Tongue (tissue), 2 donors: ENCODE results near the gene CSTF1. TPM values are rescaled to one million over a fixed set of nuclear protein-coding genes. Genes with fewer than 3 reads are reported as not detected.
A peak's percentile ranks its signal among the peaks of the same experiment; 100 is the strongest.
"Not testable (repeated sequence)": the region's sequence is repeated elsewhere in the genome, so short reads cannot be mapped to it uniquely, and the experiment has no call there.

ENCODE experiments used
- DNase-seq: peaks from one replicate; pipeline ENCODE4 v3.0.0-alpha.2; 2015
- total RNA-seq: library from RNA; depleted of rRNA; stranded (reverse); fragments of >200 nt; gene quantifications from one replicate; pipeline ENCODE4 v1.2.3, GENCODE V29; 2014

CSTF1 gene
- total RNA-seq, 1 donor from 2014 or later: 46.3 TPM

DNA sequence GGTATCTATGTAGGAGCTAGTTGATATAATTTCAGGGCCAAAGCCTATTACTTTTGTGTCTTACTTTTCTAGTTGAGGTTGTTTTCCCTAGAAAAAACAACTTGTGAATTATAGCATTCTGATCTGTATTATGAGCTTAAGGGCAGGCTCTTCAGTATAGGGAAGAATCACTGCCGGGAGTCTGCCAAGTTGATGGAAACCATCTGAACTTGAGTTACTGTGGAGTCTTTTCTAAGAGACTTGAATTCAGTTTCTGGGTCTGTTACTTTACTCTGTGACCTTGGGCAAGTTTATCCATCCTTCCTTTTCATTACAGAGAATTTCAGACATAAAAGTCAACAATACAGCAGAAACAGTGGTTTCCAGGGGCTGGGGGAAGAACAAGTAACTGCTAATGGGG is 17.5 kb downstream of the CSTF1 start:
- no peak for DNase-seq

DNA sequence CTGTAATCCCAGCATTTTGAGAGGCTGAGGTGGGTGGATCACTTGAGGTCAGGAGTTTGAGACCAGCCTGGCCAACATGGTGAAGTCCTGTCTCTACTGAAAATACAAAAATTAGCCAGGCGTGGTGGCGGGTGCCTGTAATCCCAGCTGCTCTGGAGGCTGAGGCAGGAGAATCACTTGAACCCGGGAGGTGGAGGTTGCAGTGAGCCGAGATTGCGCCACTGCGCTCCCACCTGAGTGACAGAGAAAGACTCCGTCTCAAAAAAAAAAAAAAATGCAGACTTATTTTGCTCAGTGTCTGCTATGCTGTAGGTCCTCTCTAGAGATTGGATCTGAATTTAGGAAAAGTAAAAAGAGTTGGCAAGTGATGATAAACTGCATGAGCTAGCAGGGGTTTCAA is 18.8 kb downstream of the CSTF1 start:
- DNase-seq: not testable (repeated sequence)

DNA sequence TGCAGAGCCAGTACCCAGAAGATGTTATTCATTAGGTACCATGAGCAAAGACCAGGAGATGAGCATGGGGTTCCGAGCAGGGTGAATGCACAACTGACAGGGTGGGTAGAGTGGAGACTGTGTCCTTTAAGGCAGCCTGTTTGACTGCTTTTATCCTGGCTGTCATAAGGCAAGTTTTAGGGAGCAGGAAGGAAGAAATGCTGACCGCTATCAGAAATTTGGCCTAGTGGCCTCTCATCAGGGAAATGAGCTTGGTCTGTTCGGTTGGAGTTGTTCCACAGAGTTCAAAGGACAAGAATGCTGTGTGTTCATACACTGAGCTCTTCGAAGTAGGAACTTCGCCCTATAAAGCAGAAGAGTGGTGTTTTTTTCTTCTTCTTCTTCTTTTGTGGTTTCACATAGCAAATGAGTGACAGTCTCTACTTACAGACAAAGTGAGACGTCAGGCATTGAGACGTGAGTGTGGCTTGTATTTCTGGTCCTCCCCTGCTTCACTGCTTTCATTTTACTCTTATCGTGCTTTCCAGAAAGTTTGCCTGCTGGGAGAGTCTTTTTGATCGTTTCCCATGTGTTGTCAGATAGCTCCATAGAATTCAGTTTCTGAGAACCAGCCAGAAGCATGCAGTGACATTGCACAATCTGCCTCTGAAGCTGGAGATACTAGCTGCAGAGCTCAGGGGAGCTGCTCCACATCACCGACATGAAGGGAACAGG is 19.5 kb downstream of the CSTF1 start, which contains the start of gene CASS4:
TSS of gene CASS4 (plus strand) at position 502 of the 714 bp plus-strand sequence. CDS start at position 701, 199 bp downstream.
- DNase-seq: no peak

DNA sequence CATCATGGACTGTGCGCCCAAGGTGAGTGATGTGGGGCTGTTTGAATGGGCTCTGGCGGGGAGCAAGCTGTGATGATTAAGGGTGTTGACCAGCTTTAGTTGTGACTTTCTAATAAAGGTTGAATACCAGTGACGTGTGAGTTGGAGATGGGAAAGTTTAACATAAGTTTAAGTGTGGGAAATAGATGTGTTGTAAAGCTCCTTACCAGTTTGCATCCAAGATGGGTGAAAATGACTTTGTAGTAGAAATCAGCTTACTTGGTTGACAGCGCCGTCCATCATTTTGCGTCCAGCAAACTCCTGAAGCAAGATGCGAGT is 20.0 kb downstream of the CSTF1 start:
- DNase-seq: no peak

DNA sequence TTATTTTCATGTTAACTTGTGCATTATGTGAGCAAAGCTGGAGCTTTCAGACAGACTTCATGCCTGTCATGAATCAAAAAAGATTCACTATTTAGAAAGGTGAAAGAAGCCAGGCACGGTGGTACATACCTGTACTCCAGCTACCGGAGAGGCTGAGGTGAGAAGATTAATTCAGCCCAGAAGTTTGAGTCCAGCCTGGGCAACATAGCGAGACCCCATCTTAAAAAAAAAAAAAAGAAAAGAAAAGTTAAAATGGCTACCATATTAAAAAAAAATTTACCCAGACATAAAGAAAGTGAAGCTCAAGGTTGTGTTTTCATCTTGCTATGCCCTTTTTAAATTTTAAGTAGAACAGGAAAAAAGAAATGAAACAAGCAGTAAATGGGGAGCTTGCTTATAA is 20.5 kb downstream of the CSTF1 start:
- no peak for DNase-seq

DNA sequence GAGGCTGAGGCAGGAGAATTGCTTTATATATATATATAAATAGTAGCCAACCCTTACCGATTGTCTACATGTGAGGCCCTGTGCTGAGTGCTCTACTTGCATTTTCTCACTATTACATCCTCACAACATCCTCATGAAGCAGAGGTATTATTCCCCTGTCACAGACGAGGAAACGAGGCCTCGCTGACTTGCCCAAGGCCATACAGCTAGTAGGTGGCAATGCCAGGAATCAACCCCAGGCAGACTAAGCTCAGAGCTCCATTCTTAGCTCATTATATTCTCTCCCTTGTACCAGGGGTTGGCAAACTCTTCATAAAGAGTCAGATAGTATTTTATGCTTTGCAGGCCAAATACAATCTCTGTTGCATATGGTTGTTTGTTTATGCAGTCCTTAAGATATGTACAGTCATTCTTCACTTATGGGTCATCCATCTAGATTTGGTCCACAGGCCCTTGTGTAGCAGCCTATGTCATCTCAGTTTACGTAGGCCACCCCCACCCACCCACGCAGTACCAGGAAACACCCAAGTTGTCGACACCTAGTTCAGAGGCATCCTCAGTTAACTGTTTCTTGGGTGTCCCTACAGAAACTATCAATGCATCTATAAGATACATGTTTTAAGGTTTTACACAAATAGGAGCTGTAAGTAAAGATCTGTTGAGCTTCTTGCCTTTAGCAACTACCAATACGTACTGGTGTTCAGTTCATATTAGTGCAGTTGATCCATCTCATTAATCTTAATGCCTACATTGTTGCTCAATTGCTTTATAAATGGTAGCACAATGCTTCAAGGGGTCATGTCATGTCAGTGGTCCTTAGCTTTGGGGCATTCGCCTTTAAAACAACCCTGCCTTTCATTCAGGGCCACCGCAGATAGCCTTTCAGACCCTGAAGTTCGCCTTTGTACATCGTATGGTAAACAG is 22.7 kb downstream of the CSTF1 start:
- no peak for DNase-seq

DNA sequence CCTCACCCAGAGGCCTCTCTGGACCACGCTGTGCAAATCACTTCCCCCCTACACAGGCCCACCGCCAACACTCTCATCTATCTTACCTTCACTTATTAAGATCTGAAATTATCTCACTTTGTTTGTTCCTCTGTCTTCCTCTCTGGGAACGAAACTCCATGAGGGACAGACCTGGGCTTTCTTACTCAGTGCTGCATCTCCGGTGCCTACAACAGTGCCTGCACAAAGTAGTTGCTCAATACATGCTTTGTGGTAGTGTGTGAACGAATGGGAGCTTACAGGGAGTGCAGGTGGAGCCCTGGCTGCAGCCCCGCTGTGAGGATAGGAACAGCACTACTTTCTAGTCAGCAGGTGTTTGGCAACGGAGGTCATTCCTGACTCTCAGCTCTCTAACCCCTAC is 25.0 kb downstream of the CSTF1 start:
- DNase-seq: no peak

DNA sequence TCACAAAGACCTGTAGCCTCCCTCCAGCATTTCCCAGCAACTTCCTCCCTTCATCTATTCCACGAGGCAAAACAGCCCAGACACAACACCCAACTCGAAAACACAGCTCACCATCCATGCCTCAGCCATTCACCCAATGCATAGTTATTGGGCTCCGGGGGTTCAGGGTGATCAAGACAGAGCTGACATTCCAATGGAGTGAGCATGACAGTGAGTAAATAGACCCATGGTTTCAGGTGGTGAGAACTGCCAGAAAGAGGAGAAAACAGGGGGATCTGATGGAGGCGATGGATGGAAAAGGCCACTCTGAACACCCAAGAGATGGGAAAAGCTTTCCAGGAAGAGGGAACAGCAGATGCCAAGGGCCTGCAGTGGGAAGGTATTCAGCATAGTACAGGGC is 25.5 kb downstream of the CSTF1 start:
- no peak for DNase-seq

DNA sequence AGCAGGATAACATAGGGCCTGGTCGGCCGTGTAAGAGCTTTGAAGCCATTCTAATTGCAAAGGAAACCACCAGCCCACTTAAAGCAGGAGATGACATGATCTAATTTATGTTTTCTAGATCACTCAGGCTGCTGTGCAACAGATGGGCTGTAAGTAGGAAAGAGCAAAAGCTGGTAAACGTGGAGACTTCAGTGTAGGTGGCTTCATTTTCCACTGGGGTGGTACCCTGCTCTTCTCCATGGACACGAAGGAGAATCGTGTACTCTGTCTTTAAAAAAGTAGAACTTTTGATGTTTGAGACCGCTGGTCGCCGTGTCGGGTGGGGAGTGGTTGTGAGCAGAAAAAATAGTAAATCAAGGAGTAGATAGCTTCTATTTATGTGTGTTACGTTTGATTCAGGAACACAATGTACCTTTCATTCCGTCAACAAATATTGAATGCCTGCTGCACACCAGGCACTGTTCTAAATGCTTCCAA is 26.0 kb downstream of the CSTF1 start:
- DNase-seq: no peak

DNA sequence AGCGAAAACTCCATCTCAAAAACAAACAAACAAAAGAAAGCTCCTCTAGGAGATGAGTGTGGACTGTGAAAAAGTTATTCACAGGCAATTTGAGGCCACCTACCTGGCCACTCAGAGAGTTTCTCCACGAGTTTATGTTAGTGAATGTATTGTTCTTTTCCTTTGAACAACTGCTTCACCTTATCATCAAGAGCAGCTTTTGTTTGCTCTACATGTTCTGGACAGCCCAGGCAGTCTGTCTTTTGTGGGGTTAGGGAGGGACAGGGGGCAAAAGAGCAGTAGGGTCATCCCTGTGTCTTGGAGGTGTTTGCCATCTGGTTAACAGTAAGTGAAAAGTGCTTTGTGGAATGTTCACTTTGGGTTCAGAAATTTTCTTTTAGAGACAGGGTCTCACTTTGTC is 27.6 kb downstream of the CSTF1 start:
- DNase-seq: no peak

DNA sequence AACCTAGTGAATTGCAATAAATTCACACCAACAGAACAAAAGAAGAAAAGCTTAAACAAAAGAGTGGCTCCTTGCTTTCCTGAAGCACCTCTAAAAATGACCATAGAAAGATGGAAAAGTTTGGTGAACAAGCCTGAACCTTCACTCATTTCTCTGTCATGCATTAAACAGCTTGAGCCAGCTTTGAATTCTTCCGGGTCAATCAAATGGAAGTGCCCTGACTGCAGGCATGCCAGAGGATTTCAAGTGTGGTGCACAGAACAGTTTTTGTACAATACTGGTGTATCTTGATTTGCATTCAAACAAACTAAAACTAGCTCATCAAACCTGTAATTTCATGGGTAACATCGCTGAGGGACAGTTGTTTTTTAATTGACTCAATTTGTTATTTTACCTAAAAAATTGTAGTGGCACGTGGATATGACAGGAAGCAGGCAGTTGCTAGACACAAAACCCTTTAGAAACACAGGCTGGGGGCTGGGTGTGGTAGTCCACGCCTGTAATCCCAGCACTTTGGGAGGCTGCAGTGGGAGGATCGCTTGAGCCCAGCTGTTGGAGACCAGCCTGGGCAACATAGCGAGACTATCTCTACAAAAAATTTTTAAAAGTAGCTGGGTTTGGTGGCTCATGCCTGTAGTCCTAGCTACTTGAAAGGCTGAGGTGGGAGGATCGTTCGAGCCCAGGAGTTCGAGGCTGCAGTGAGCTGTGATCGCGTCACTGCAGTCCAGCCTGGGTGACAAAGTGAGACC is 28.7 kb downstream of the CSTF1 start:
- DNase-seq: no peak

DNA sequence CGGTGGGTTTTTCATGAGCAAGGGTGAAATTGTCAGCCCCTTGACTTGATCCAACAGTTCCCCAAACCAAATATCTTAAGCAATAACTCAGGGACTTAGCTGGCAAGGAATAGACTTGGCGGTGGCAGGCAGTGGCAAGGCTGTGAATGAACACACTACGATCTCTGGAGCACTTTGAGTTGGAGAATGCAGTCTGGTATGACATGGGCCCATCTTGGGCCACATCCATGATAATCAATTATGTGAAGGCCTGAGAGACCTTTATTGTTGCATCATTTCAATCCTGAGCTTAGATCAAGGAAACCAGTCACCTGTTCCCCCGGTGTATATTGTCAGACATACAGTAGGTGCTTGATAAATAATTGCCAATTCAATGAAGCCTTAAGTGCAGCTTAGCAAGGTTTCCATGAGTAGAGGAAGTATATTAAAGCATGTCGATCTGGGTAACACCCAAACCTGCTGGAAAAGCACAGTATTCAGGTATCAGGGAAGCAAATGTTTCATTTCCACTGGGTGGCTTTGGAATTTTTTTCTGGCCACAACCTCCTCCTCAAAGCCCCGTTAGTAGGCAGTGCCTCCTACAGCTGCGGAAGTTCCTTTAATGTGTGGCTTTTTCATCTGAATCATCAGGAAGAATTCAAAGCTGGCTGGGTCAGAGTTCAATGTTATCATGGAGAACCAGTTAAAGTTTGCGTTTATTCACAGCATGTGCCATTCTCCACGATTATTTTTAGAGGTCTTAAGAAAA is 29.8 kb downstream of the CSTF1 start:
- DNase-seq: no peak

DNA sequence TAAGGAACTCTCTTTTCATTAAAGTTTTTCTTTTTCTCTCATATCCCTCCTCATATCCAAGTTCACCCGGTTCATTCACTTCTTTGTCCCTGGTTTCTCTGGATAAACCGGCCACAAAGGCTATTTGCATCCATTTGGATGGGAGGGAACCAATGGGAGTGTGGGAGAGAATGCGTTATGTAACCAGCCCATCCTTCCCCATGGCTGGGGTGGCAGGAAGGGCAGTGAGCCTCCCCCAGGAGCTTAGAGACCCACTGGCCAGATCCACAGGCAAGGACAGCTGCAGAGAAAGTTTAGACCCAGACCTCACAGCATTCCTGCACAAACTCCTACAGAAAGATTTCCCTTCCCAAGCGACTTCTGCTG is 30.4 kb downstream of the CSTF1 start:
- peak; percentile 43 for DNase-seq

DNA sequence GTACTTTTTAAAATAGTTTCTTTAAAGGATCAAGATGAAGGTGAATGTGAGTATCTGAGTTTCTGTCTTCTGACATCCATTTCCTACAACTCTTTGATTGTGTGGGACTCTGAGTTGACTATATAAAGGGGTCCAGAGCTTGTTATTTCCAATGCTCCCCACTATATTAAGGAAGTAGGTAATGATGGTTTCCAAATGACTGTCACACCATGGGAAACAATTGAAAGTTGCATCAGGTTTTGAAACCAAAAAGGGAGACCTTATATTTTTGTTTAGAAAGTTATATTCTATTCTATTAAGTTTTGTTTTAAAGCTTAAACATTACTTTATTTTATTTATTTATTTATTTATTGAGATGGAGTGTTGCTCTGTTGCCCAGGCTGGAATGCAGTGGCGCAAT is 30.8 kb downstream of the CSTF1 start:
- DNase-seq: no peak

DNA sequence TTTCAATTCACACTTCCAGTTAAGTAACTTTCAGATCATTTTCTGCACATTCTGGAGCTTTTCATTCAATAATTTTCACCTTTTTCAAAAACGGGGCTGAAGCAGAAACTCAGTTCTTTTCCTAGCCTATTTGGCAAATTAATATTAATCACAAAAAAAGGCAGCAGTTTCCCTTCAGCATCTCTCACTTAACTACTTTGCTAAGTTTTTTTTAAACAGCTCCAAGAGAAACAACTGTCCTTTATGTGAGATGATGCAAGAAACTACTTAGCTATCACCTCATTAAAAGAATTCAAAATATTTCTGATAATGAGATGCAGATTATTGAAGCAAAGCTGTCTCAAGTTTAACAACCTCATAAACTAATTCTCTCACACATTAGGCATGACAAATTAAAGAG is 31.4 kb downstream of the CSTF1 start:
- DNase-seq: no peak

DNA sequence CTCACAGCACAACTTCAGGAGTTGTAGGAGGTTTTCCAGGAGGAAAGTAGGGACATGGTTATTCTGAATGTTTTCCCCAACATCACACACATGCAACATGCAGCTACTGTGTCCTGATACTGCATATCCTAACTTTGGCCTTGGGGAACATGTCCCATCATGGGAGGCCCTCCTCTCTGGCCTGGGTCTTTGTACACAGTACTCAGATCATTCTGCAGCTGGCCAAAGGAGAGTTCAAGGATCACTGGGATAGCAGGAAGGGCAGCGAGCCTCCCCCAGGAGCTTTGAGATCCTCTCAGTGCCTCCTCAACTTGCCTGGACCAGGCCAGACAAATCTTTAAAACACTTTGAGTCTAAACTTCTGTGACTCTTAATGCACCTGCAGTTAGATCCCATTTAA is 32.5 kb downstream of the CSTF1 start:
- no peak for DNase-seq

DNA sequence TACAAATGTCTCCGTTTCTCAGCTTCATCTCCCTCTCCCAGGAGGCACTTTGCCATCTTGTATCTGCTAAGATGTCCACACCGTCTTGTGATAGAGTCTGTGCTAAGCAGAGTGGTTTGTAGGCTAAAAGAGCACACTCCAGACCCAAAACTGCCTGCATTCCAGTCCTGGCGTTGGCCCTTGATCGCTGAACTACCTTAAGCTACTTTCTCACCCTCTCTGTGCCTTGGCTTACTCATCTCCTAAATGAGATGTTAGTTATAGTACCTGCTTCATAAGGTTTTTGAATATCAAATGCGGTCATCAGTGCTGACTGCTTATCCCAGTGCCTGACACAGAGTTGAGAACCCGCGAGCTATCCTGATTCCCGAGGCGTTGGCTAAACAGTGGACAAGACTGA is 33.6 kb downstream of the CSTF1 start:
- DNase-seq: no peak

DNA sequence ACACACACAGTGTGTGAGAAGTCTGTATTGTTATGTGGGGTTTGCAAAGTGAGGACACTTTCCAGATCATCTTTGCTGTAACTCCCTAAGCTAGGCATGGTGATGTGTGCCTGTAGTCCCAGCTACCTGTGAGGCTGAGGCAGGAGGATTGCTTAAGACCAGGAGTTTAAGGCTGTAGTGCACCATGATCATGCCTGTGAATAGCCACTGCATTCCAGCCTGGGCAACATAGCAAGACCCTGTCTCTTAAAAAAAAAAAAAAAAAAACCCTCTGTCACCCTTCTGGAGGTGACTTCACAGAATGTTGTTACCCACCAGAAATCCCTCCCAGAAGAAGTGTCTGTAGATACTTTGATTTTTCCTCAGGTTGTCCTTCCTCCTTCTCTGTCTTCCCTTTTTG is 34.5 kb downstream of the CSTF1 start:
- no peak for DNase-seq

DNA sequence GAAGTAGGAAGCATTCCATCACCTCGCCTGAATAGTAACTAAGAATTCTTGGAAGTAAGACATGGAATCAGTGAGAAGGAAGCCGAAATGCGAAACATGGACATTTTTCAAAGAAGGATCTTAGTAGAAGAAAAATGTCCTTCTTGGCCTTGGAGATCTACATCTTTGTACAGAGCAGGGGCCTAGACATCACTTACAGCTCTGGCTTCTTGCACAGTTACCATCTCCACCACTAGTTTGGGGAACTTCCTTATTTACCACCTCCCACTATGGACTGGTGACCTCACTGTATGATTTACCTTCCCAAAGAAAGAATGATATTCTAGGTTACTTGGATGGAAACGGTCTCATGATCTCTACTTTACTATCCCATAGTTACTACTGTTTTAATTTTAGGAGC is 35.4 kb downstream of the CSTF1 start:
- no peak for DNase-seq

DNA sequence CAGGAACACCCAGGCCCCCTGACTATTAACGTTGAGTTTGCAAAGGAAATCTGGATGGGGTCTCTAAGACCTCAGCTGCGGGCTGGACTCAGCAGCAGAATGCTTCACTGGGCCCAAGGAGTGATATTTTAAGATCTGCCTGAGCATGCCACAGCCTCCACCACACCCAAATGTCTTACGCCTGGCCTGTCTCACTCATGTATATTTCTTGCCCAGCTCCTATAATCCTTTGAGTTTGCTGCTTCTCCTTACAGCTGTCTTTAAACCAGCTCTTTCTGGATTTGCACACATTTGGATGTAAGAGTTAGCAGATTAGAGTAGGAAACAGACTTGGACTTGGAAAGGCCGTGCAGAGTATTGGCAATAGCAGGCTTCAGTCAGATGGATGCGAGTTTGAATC is 36.0 kb downstream of the CSTF1 start:
- no peak for DNase-seq

DNA sequence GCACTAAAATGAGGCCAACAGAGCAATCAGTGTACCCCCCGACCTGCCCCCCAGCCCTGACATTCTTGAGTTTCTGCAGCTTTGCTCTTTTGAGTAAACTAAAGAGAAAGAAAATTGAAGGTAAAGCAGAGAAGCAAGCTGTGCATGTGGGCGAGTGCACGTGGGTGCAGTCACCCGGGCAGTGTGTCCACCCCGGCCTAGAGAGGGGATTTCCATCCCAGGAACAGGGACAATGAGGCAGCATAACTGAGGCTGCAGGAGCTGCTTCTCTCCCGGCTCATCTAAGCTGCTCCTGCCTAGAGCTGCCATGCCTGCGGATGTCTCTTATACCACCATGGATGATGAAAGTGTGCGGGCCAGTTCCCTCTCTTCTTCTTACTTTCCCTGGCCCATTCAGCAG is 36.4 kb downstream of the CSTF1 start:
- no peak for DNase-seq

DNA sequence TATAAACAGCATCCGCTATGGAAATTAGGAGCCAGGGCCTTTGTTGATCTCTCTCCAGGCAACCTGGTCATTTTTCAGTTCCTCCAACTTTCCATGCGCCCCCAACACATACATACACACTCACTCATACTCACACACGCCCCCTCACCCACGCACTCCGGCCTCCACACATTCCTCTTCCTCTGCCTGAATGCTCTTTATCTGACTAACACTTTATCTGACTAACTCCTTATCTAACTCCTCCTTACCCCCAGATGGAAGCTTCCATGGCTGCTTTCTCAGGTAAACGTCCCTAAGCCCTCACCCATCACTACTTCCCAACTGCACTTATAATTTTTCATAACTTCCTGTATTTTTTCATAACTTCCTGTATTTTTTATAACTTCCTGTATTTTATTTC is 37.1 kb downstream of the CSTF1 start:
- DNase-seq: no peak
